ENCODE data around the gene SLC35A5.
A peak's percentile ranks its signal among the peaks of the same experiment; 100 is the strongest.
"Not testable (repeated sequence)": the region's sequence is repeated elsewhere in the genome, so short reads cannot be mapped to it uniquely, and the experiment has no call there.

The SLC35A5 gene

DNA sequence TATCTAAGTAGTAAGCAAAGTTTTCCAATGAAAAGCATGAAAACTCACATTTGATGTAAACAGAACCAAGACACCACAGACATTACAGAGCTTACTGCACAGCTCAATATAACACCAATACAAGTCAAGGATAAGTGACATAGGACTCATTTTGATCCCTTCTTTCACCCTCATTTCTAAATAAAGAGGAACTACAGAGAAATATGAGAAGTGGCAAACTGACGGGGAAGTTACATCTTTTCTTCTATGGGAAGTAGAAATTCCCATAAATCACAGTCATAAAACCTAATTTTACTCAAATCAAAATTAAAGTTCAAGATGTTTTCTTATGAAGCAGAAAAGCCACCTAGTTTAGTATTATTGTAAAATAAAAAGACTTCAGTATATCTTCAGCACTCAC lies 3.9 kb upstream of the SLC35A5 start:
- DNase-seq = no peak
- TF ChIP-seq GATA1 (IDR thresholded peaks at IDR 0.05; ENCODE audit: low read depth, low read length) = no peak
- no peak for TF ChIP-seq POLR2A (IDR thresholded peaks at IDR 0.05; ENCODE audit: low read length)

DNA sequence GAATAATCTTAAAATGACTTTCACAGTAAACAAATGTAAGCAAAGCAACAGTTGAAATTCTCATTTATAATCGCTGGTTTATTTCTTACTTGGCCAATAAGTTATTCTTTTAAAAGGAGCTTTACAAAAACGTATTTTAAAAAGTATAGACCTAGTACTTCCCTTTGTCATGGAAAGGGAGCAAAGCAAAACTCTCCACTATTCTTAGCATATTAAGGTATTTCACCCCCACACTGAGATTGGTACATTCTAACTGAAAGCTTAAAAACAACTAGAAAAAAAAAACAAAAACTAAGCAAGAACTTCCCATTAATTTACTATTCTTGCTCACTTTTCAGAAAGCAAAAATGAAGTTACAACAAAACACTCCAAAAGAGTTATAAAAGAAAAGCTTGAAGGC lies 1.5 kb upstream of the SLC35A5 start:
- TF ChIP-seq GATA1 (IDR thresholded peaks at IDR 0.05; ENCODE audit: low read depth, low read length) (no peak), POLR2A (IDR thresholded peaks at IDR 0.05; ENCODE audit: low read length) (no peak)
- DNase-seq = peak; percentile 35 to 51

DNA sequence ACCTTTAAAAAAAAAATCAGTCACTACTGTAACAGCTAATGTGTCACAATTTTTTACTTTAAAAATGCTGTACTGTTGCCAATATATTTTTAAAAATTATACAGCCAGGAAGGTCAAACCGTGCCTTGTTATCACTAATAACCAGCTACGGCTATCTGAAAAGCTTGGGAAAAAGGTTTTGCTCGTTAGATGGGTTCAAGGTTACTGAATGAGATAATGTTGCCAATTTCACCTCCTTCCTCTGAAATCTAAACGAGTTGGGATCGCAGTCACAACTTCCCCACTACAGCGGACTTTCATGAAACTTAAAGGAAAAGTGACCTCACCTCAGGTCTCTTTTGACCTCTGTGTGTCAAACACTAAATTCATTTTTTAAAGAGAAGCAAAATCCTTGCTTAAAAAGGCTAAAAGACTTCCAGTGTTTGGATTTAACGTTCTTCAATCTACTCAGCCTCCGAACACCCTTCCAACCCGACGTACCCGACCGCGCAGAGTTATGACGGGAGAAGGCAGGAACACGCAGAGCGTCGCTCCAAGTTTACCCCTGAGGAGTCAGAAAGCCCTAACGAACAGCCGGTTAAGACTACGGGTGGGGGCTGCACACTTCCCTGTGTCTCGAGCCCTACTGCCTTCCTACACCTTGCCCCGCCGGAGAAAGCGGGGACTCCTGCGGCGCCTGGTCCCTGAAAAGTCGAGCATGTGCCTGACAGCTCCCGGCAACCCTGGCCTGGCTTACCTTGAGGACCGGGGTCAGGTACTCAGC lies 943 bp upstream of the SLC35A5 start:
- peak; percentile 84 for DNase-seq
- TF ChIP-seq GATA1 (IDR thresholded peaks at IDR 0.05; ENCODE audit: low read depth, low read length) (no peak), POLR2A (IDR thresholded peaks at IDR 0.05; ENCODE audit: low read length) (no peak)

DNA sequence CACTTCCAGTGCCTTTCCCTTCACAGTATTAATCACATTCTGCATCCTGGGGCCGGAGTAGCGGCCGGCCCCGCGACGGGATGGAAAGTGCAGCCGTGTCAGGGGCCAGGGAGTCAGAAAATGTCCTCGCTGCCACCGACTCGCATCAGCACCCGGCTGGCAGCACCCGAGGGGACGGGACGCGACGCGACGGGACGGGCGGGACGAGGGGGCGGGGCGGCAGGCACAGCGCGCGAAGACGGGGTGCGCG lies 436 bp upstream of the SLC35A5 start:
- no peak for TF ChIP-seq POLR2A (IDR thresholded peaks at IDR 0.05; ENCODE audit: low read length)
- no peak for TF ChIP-seq GATA1 (IDR thresholded peaks at IDR 0.05; ENCODE audit: low read depth, low read length)
- peak; percentile 89 to 93 for DNase-seq

DNA sequence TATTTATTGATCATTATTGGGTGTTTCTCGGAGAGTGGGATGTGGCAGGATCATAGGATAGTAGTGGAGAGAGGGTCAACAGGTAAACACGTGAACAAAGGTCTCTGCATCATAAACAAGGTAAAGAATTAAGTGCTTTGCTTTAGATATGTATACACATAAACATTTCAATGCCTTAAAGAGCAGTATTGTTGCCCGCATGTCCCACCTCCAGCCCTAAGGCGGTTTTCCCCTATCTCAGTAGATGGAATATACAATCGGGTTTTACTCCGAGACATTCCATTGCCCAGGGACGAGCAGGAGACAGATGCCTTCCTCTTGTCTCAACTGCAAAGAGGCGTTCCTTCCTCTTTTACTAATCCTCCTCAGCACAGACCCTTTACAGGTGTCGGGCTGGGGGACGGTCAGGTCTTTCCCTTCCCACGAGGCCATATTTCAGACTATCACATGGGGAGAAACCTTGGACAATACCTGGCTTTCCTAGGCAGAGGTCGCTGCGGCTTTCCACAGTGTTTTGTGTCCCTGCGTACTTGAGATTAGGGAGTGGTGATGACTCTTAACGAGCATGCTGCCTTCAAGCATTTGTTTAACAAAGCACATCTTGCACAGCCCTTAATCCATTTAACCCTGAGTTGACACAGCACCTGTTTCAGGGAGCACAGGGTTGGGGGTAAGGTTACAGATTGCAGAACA lies 2.5 kb downstream of the SLC35A5 start:
- not testable (repeated sequence) for DNase-seq

DNA sequence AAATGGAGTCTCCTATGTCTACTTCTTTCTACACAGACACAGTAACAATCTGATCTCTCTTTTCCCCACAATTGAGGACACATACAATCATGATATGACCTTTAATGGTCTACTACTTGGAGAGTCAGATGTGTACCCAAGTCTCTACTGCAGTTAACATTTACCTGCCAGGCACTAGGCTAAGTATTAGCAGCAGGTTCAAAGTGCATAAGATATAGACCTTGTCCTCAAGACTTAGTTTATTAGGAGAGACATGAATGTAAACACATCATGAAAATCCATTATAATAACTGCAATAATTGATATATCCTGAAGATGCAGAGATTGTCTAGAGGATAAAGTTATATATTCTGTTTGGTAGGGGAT lies 3.1 kb downstream of the SLC35A5 start:
- DNase-seq = no peak
- TF ChIP-seq GATA1 (IDR thresholded peaks at IDR 0.05; ENCODE audit: low read depth, low read length) (no peak), POLR2A (IDR thresholded peaks at IDR 0.05; ENCODE audit: low read length) (no peak)

DNA sequence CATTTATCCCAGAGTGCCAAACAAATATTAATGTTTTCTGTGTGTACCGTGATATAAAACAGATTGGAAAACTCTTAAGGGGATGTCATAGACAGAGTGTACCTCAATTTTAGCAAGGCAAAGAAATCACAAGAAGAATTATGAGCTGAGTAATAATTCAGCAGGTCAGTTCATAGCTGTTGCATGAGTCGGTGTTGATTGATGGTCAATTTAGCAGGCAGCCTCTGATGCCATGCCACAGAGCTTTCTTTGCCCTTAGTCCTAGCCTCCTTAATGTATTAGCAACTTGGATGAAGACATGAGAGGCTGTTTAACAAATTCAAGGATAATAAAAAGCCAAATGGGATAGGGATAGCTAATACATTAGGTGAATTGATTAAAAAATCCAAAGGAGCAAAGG lies 6.8 kb downstream of the SLC35A5 start:
- TF ChIP-seq GATA1 (IDR thresholded peaks at IDR 0.05; ENCODE audit: low read depth, low read length) = no peak
- TF ChIP-seq POLR2A (IDR thresholded peaks at IDR 0.05; ENCODE audit: low read length) = no peak
- no peak for DNase-seq

DNA sequence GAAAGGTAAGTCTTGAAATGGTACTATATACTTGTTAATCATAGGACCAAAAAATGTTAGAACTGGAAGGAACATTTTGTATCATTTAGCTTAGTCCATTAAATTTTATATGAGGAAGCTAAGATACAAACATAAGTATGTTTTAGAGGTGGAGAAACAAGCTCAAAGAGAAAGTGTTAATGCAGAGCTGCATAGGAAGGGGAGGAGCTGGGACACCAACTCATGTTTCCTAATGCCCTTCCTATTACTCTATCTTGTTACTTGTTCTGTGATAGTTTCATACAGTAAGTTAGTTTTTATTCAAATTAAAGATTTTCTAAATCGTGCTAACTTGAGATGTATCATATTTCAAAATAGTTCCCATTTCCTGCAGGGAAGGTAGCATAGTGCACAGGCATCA lies 7.4 kb downstream of the SLC35A5 start:
- no peak for TF ChIP-seq POLR2A (IDR thresholded peaks at IDR 0.05; ENCODE audit: low read length)
- no peak for TF ChIP-seq GATA1 (IDR thresholded peaks at IDR 0.05; ENCODE audit: low read depth, low read length)
- no peak for DNase-seq

DNA sequence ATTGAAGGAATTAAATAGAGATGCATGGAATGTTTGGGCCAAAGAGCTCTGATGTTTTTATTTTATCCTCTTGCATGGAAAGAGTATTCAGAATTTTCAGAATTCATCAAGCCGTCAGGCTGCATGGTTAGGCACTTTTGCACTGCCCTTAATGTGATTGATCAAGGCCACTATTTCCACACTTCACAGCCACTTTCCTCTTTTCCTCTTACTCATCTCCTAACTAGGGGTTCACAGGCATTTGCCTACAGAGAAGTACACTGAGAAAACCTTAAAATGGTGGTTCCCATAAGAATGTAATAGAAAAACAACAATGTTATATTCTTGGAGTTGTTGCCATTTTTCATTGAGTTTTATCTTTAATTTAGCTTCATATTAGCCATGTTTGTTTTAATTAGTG lies 10.9 kb downstream of the SLC35A5 start:
- TF ChIP-seq GATA1 (IDR thresholded peaks at IDR 0.05; ENCODE audit: low read depth, low read length) = no peak
- TF ChIP-seq POLR2A (IDR thresholded peaks at IDR 0.05; ENCODE audit: low read length) = no peak
- no peak for DNase-seq

DNA sequence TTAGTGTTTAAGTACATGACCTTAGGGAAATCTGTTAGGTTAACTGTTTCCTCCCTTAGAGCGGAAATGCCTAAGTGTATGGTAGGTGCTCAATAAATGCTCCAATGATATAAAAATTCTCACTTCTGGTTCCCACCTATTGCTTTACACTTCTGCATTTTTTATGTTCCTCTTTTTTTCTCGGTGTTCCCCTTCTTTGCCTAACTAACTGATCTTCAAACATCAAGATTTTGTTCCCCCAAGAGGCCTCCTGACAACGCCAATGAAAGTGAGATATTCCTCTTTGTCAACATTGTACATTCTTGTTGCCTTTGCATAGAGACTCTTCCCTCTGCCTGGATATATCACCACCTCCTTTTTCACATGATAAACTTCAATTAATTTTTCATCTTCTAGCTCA lies 17.4 kb downstream of the SLC35A5 start:
- DNase-seq = no peak

DNA sequence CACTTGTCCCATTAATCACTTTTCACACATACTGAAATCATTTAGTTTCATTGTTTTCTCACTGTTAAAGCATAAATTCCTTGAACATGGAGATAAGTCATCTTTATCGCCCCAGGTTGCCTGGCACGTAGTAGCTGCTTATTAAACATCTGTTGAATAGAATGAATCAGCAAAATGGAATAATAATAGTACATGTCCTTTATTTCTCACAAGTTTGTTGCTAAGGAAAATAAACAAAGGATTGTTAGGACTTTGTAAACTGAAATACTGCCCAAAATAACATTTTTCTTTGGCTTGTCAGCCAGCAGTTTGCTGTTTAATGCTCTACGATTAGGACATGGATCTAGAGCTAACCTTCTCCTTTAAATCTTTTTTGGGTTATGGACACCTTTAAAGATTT lies 17.9 kb downstream of the SLC35A5 start:
- DNase-seq = no peak
- TF ChIP-seq GATA1 (IDR thresholded peaks at IDR 0.05; ENCODE audit: low read depth, low read length) (no peak), POLR2A (IDR thresholded peaks at IDR 0.05; ENCODE audit: low read length) (no peak)

More for the DNA sequence above, 17.4 kb downstream of the SLC35A5 start:
- no peak for TF ChIP-seq POLR2A (IDR thresholded peaks at IDR 0.05; ENCODE audit: low read length)
- TF ChIP-seq GATA1 (IDR thresholded peaks at IDR 0.05; ENCODE audit: low read depth, low read length) = no peak

DNA sequence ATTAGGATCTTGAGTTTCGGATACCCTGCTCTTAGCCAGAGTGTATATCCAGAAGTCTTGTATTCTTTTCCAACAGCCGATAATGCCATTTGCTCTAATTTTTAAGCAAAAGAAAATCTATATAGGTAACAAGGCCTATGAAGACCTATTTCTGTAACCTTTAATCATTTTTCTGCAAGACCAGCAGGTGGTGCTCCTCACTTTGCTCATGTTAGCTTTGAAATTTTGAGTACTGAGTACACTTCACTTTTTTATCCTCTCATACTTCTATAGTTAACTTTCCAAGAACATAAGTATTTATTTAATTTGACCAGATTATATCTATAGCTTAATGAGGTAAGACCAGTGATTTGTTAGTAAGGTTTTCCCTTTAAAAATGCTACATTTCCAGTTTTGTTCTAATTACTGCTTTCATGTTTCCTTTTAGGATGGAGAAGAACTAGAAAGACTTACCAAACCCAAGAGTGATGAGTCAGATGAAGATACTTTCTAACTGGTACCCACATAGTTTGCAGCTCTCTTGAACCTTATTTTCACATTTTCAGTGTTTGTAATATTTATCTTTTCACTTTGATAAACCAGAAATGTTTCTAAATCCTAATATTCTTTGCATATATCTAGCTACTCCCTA lies 20.5 kb downstream of the SLC35A5 start:
- no peak for TF ChIP-seq POLR2A (IDR thresholded peaks at IDR 0.05; ENCODE audit: low read length)
- no peak for TF ChIP-seq GATA1 (IDR thresholded peaks at IDR 0.05; ENCODE audit: low read depth, low read length)
- DNase-seq = peak; percentile 50 to 65

DNA sequence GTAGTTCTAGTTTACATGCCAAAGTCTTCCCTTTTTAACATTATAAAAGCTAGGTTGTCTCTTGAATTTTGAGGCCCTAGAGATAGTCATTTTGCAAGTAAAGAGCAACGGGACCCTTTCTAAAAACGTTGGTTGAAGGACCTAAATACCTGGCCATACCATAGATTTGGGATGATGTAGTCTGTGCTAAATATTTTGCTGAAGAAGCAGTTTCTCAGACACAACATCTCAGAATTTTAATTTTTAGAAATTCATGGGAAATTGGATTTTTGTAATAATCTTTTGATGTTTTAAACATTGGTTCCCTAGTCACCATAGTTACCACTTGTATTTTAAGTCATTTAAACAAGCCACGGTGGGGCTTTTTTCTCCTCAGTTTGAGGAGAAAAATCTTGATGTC lies 21.3 kb downstream of the SLC35A5 start:
- DNase-seq = no peak
- TF ChIP-seq POLR2A (IDR thresholded peaks at IDR 0.05; ENCODE audit: low read length) (no peak), GATA1 (IDR thresholded peaks at IDR 0.05; ENCODE audit: low read depth, low read length) (no peak)

DNA sequence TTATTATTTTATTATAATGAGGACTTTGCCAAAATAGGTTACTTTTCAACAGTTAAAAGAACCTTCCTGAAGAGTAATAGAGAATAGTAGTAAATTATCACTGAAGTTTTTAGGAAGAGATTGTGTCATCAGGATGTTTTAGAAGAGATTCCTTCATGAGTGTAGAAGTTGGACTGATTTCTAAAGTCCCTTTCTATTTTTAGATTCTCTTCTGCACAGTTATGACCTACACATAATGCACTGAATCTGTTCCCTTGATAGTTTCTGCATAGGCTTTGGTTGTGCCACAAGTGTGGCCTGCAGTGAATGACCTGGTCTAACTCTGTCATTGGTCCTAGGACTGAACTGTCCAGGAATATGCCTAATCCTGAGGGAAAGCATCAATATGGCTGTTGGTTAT lies 23.9 kb downstream of the SLC35A5 start:
- TF ChIP-seq GATA1 (IDR thresholded peaks at IDR 0.05; ENCODE audit: low read depth, low read length) (no peak), POLR2A (IDR thresholded peaks at IDR 0.05; ENCODE audit: low read length) (no peak)

DNA sequence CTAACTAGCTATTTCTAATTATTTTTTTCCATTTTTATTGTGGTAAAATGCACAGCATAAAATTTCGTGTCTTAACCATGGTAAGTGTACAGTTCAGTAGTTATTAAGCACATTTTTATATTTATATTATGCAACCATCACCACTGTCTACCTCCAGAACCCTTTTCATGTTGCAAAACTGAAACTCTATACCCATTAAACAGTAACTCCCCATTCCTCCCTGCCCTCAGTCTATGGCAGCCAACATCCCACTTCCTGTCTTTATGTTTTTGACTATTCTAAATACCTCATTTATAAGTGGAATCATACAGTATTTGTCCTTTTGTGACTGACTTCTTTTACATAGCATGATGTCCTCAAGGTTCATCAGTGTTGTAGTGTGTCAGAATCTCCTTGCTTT lies 25.5 kb downstream of the SLC35A5 start:
- DNase-seq = no peak
- no peak for TF ChIP-seq POLR2A (IDR thresholded peaks at IDR 0.05; ENCODE audit: low read length)
- TF ChIP-seq GATA1 (IDR thresholded peaks at IDR 0.05; ENCODE audit: low read depth, low read length) = no peak

More for the DNA sequence above, 23.9 kb downstream of the SLC35A5 start:
- no peak for DNase-seq
